ENCODE data around the gene GGTA1. TPM values are rescaled to one million over a fixed set of nuclear protein-coding genes. Genes with fewer than 3 reads are reported as not detected.

Gene GGTA1
- total RNA-seq, 1 donor from 2014 or later, result not detected

DNA sequence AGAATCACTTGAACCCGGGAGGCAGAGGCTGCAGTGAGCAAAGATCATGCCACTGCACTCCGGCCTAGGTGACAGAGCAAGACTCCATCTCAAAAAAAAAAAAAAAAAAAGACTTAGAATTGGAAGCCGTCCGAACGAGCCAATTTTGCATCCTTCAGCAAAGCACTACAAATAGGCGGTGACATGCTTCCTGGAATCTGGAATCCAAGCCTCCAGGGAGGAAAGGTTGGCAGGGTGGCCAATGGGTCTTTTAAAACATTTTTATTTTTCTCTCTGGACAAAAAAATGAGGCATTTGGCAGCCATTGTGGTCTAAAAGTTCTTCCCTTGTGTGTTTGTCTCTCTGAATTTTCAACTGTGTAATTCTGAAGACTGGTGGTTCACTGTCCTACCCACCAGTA, 26.4 kb downstream of the GGTA1 start:
- Mint-ChIP-seq H3K4me3 (no peak overlapping the region), H3K4me1 (no peaks in the 10 kb centered on the region), H3K27ac (ENCODE audit: unreplicated experiment) (no peak overlapping the region), H3K36me3 (ENCODE audit: low read depth) (no peaks in the 10 kb centered on the region), H3K27me3 (ENCODE audit: low read depth) (peaks cover 28% of the 10 kb centered on the region), H3K9me3 (no peaks in the 10 kb centered on the region)
- DNase-seq (ENCODE audit: low read depth, low spot score), result no peak
- no peak for TF ChIP-seq CTCF (conservative IDR thresholded peaks at IDR 0.05)

DNA sequence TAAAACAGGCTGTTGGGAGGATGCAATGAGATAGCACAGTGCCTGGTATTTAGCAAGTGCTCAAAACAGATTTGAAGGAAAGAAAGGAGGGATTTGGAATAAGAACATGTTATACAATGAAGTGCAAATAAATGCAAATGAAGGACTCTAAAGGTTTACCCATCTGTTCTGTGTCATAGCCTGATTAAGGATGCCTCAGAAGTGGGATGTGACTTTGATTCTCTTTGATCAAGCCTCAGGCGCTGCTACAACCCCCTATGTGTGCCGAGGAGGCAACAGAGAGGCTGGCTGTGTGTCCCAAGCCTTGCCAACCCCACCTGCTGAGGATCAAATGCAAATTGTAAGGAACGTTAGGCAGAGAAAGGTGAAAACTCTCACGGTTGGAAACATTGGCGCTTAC, 27.2 kb downstream of the GGTA1 start:
- Mint-ChIP-seq H3K27ac (ENCODE audit: unreplicated experiment) (no peak overlapping the region), H3K27me3 (ENCODE audit: low read depth) (peaks cover 28% of the 10 kb centered on the region), H3K9me3 (no peaks in the 10 kb centered on the region), H3K4me3 (no peak overlapping the region), H3K36me3 (ENCODE audit: low read depth) (no peaks in the 10 kb centered on the region), H3K4me1 (no peaks in the 10 kb centered on the region)
- no peak for TF ChIP-seq CTCF (conservative IDR thresholded peaks at IDR 0.05)
- DNase-seq (ENCODE audit: low read depth, low spot score), result no peak

DNA sequence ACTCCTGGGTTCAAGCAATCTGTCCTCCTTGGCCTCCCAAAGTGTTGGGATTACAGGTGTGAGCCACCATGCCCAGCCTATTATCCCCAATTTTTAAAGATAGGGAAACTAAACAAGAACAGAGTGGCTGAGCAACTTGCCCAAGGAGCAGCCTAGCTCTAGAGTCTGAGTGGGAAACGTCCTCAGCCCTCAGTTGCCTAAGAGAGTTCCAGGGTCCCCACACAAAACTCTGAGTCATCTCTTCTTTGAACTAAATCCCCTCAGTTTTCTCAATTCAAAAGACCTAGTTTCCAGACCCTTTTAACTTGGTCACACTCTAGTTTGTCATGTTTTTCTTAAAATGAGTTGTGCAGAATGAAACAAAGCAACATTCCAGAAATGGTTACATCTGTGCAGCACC, 33.5 kb downstream of the GGTA1 start:
- H3K9me3 Mint-ChIP-seq, result no peaks in the 10 kb centered on the region
- H3K27ac Mint-ChIP-seq (ENCODE audit: unreplicated experiment), result no peak overlapping the region
- H3K27me3 Mint-ChIP-seq (ENCODE audit: low read depth), result peaks cover 39% of the 10 kb centered on the region
- H3K36me3 Mint-ChIP-seq (ENCODE audit: low read depth), result no peaks in the 10 kb centered on the region
- no peaks in the 10 kb centered on the region for H3K4me1 Mint-ChIP-seq
- H3K4me3 Mint-ChIP-seq, result no peak overlapping the region
- TF ChIP-seq CTCF (conservative IDR thresholded peaks at IDR 0.05), result no peak
- DNase-seq (ENCODE audit: low read depth, low spot score), result no peak

DNA sequence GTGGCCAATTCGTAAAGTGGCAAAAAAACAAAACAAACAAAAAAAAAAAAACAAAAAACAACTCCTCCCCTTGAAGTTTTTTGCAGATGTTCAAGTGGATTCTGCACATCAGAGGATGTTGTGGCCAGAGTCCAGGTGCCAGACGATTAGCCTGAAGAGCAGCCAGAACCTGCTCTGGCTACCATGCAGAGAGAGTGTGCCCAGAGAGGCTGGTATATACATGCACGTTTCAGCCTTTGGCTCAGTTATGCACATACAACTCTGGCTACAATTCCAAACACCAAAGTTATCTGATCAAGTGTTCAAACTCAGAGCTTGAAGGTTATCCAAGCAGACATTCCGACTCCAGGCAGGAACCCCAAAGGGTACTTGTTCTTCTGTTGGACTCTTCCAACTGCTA, 34.7 kb downstream of the GGTA1 start:
- H3K9me3 Mint-ChIP-seq, result no peaks in the 10 kb centered on the region
- TF ChIP-seq CTCF (conservative IDR thresholded peaks at IDR 0.05), result no peak
- no peaks in the 10 kb centered on the region for H3K4me1 Mint-ChIP-seq
- H3K27ac Mint-ChIP-seq (ENCODE audit: unreplicated experiment), result no peak overlapping the region
- H3K4me3 Mint-ChIP-seq, result no peak overlapping the region
- no peaks in the 10 kb centered on the region for H3K36me3 Mint-ChIP-seq (ENCODE audit: low read depth)
- DNase-seq (ENCODE audit: low read depth, low spot score), result no peak
- peaks cover 40% of the 10 kb centered on the region for H3K27me3 Mint-ChIP-seq (ENCODE audit: low read depth)

- TF ChIP-seq CTCF (conservative IDR thresholded peaks at IDR 0.05), result peak; percentile 66
- peak; percentile 47 for DNase-seq (ENCODE audit: low read depth, low spot score)
Observed at GRCh38 chr9:121463026-121463807, 36.4 kb downstream of the GGTA1 start.

More at GRCh38 chr9:121463026-121463807, 36.4 kb downstream of the GGTA1 start:
- H3K27me3 Mint-ChIP-seq (ENCODE audit: low read depth), result peaks cover 39% of the 10 kb centered on the region
- no peaks in the 10 kb centered on the region for H3K36me3 Mint-ChIP-seq (ENCODE audit: low read depth)
- H3K9me3 Mint-ChIP-seq, result no peaks in the 10 kb centered on the region
- H3K27ac Mint-ChIP-seq (ENCODE audit: unreplicated experiment), result no peak overlapping the region
- no peaks in the 10 kb centered on the region for H3K4me1 Mint-ChIP-seq
- no peak overlapping the region for H3K4me3 Mint-ChIP-seq
